Hematopoietic multipotent progenitor cell (in vitro differentiated cells): ENCODE data around the gene RUNDC1. TPM values are rescaled to one million over a fixed set of nuclear protein-coding genes. Genes with fewer than 3 reads are reported as not detected.

Experiments
- DNase-seq, 3 donors: peaks; one replicate each; pipeline ENCODE4 v3.0.0-alpha.2; 2011 to 2015; ENCODE audit warnings: low read depth in 2 of 3, low spot score in 2 of 3
- total RNA-seq: library from RNA; depleted of rRNA; stranded (reverse); fragments of >200 nt; gene quantifications from one replicate; pipeline ENCODE4 v1.2.3, GENCODE V29; 2012

The RUNDC1 gene
- total RNA-seq, 1 donor = 12.7 TPM

GRCh38 chr17:43016216-43016615 lies 35.9 kb downstream of the RUNDC1 start:
- DNase-seq = no peak

- DNase-seq = peak in 2 of 3 donors; percentile 57 to 74
Measured at GRCh38 chr17:43018008-43018853, 37.9 kb downstream of the RUNDC1 start.

- DNase-seq = peak in 1 of 3 donors; percentile 34
Measured at GRCh38 chr17:43018932-43019331, 38.6 kb downstream of the RUNDC1 start.

GRCh38 chr17:43019418-43019817 lies 39.1 kb downstream of the RUNDC1 start:
- DNase-seq = no peak

GRCh38 chr17:43020030-43020621 lies 39.8 kb downstream of the RUNDC1 start:
- no peak for DNase-seq

- peak in 2 of 3 donors; percentile 74 to 77 for DNase-seq
Measured at GRCh38 chr17:43020789-43021740, 40.7 kb downstream of the RUNDC1 start.

- peak; percentile 40 to 65 (median 52) for DNase-seq
Measured at GRCh38 chr17:43021741-43022512, 41.6 kb downstream of the RUNDC1 start, which contains the start of gene VAT1. TSS of gene VAT1 (minus strand) at chr17:43022385. CDS start at chr17:43022322, 63 bp downstream.

GRCh38 chr17:43024407-43025289 lies 44.3 kb downstream of the RUNDC1 start, which contains the start of gene RND2:
TSS of gene RND2 (plus strand) at chr17:43025231. CDS start at chr17:43025348, 117 bp downstream.
- peak; percentile 55 to 97 (median 92) for DNase-seq

- DNase-seq = peak in 1 of 3 donors; percentile 23
Measured at GRCh38 chr17:43025290-43025657, 44.9 kb downstream of the RUNDC1 start.

GRCh38 chr17:43025766-43026537 lies 45.6 kb downstream of the RUNDC1 start:
- no peak for DNase-seq

- DNase-seq = peak in 1 of 3 donors; percentile 26
Measured at GRCh38 chr17:43026595-43026994, 46.2 kb downstream of the RUNDC1 start.

GRCh38 chr17:43027091-43028032 lies 47.0 kb downstream of the RUNDC1 start:
- DNase-seq = no peak

GRCh38 chr17:43028221-43028861 lies 48.0 kb downstream of the RUNDC1 start:
- DNase-seq = no peak

GRCh38 chr17:43030137-43030767 lies 49.9 kb downstream of the RUNDC1 start:
- no peak for DNase-seq

- no peak for DNase-seq
Measured at GRCh38 chr17:43031666-43032065, 51.3 kb downstream of the RUNDC1 start.
